Motor neuron (in vitro differentiated cells): Measurements from ENCODE around the gene RAB31. TPM values are rescaled to one million over a fixed set of nuclear protein-coding genes. Genes with fewer than 3 reads are reported as not detected.
"Not testable (repeated sequence)": the region's sequence is repeated elsewhere in the genome, so short reads cannot be mapped to it uniquely, and the experiment has no call there.

Experiments used
- ATAC-seq, 8 experiments: fragments of 200-7000 bp; cut with Tn5 transposase; replicated peaks in 6 of 8; 2 replicates each; pipeline ENCODE4 v1.8.0; 2021; ENCODE audit warnings: mild to moderate bottlenecking in 8 of 8, moderate library complexity in 8 of 8
- H3K27ac ChIP-seq, 2 donors: fragments of 250-450 bp; sonication (Bioruptor Pico); 2 replicates each; pipeline ENCODE4 v1.9.0; 2021; ENCODE audit warnings: antibody characterized with exemption in 2 of 2, mild to moderate bottlenecking in 2 of 2, moderate library complexity in 1 of 2
- H3K4me1 ChIP-seq, 2 donors: fragments of 250-450 bp; sonication (Bioruptor Pico); replicated peaks in 1 of 2; 2 replicates each; pipeline ENCODE4 v1.6.1; 2021; ENCODE audit warnings: antibody characterized with exemption in 2 of 2, mild to moderate bottlenecking in 2 of 2, moderate library complexity in 1 of 2
- H3K4me3 ChIP-seq, 5 donors: fragments of 250-450 bp; sonication (Bioruptor Pico); 2 replicates each; pipeline ENCODE4 v1.9.0; 2021; ENCODE audit warnings: antibody characterized with exemption in 5 of 5, mild to moderate bottlenecking in 5 of 5, moderate library complexity in 4 of 5
- WGBS, 10 experiments: fragments of 450-650 bp; shearing (Covaris generic); methylation state at CpG; one replicate each; pipeline ENCODE4 v1.0.0; 2022; 5-methylcytosine and 5-hydroxymethylcytosine counted together
- in situ Hi-C, 9 experiments: fragments of 400-800 bp; cut with MboI; loops; one replicate each; pipeline ENCODE4 v1.15.0; 2021; ENCODE audit warnings: low sequenced_read_pairs in 9 of 9, low pct_unique_long_range_greater_than_20kb in 2 of 9; ENCODE audit not compliant: unreplicated experiment in 9 of 9
- total RNA-seq, 8 experiments: library from RNA; unstranded; fragments of 300-600 nt; gene quantifications; 2 replicates each; pipeline versions ENCODE4 v1.2.3 to v1.2.4, GENCODE V29; 2022

RAB31 gene
- total RNA-seq, 8 experiments from 2014 or later: 2.8 to 55.2 (median 21.1) TPM

DNA sequence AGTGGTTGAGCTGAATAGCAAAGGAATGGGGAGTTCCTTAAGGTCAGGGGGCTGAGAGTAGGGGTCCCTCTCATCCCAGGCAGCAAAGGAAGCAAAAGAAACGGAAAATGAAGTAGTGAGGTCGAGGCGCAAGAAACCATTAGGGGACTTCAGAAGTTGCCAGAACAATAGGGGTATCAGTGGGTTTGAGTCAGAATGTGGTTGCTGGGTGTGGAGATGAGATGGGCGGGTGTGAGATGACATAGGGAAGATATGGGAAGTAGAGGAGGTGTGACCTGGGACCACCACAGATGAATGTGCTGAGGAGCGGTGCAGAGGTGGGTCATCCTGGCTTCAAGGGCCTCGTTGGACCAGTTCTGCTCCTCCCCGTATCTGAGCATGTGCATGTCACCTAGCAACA lies 192.6 kb downstream of the RAB31 start:
- in situ Hi-C loops: no loop called here
- ATAC-seq: no peak
- Histone ChIP-seq H3K27ac (no peak overlapping the region), H3K4me3 (no peak overlapping the region), H3K4me1 (peaks cover 5 to 7% of the 10 kb centered on the region in 2 donors)
- 78 to 98% (median 90%) methylated on average over 2 to 7 of the region's 7 CpGs; no CpG with 5 or more reads in 1 of the 10 experiments for WGBS, 10 experiments

DNA sequence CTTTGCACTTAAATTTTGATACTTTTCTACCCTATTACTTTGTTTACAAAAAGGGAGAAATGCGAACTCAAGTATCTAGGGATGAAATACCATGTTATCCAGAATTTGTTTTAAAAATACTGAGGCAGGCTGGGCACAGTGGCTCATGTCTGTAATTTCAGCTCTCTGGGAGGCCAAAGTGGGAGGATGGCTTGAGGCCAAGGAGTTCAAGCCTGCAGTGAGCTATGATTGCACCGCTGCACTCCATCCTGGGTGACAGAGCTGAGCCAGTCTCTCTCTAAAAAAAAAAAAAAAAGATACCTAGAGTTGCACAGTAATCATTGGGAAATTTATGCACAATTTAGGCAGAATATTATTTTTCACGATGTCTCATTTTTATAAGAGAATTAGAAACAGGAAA lies 193.3 kb downstream of the RAB31 start:
- Histone ChIP-seq H3K27ac (no peak overlapping the region), H3K4me3 (no peak overlapping the region), H3K4me1 (peaks cover 6 to 7% of the 10 kb centered on the region in 2 donors)
- ATAC-seq: no peak
- in situ Hi-C loops: no loop called here
- 77 to 100% (median 94%) methylated on average over 1 to 3 of the region's 3 CpGs for WGBS, 10 experiments

DNA sequence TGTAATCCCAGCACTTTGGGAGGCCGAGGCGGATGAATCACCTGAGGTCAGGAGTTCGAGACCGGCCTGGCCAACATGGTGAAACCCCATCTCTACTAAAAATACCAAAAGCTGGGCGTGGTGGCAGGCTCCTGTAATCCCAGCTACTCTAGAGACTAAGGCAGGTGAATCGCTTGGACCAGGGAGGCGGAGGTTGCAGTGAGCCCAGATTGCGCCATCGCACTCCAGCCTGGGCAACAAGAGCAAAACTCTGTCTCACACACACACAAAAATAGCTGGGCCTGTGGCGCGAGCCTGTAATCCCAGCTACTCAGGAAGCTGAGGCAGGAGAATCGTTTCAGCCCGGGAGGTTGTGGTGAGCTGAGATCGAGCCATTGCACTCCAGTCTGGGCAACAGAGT lies 194.2 kb downstream of the RAB31 start:
- in situ Hi-C loops, H3K4me1 ChIP-seq, ATAC-seq, H3K27ac ChIP-seq, H3K4me3 ChIP-seq: not testable (repeated sequence)
- 67 to 100% (median 93%) methylated on average over 2 to 11 of the region's 14 CpGs; no CpG with 5 or more reads in 1 of the 10 experiments for WGBS, 10 experiments

DNA sequence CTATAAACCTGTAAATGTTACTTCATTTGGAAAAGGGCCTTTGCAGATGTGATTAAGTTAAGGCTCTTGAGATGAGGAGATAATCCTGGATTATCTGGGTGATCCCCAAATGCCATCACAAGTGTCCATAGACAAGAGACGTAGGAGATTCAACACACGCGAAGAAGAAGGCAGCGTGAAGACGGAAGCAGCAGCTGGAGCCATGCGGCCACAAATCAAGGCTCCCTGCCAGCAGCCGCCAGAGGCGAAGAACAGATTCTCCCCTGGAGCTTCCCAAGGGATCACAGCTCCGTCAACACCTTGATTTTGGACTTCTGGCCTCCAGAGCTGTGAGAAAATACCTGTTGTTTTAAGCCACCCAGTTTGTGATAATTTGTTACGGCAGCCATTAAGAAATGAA lies 194.7 kb downstream of the RAB31 start:
- in situ Hi-C loops: no loop called here
- Histone ChIP-seq H3K4me1 (peaks cover 6 to 7% of the 10 kb centered on the region in 2 donors), H3K27ac (no peak overlapping the region), H3K4me3 (no peak overlapping the region)
- 18 to 100% (median 82%) methylated on average over 1 to 8 of the region's 10 CpGs; no CpG with 5 or more reads in 1 of the 10 experiments for WGBS, 10 experiments
- ATAC-seq: no peak

DNA sequence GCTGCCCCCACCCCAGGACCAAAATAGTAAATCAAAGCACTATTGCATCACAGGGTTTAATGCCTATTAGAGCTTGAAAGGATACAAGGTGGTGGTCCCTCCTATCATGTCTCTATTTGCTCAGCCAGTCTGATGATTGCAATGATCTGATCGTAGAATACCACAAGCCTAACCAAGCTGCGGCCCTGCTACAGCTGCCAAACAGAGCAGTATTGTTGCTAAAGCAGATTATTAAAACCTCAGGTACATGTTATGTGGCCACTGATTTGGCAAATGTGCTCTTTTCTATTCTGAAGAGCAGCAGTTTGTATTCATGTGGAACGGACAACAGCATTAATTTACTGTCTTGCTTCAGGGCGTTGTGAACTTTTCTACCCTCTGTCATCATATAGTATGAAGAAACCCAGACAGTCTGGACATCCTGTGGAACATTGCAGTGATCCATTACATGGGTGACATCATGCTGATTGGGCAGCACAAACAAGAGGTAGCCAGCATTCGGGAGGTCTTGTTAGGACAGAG lies 197.4 kb downstream of the RAB31 start:
- Histone ChIP-seq H3K4me1 (peaks cover 6 to 7% of the 10 kb centered on the region in 2 donors), H3K27ac (no peak overlapping the region), H3K4me3 (no peak overlapping the region)
- peak in 7 of 8 experiments; percentile 50 to 88 (median 74) for ATAC-seq
- 25 to 100% (median 72%) methylated on average over 1 to 4 of the region's 5 CpGs; no CpG with 5 or more reads in 2 of the 10 experiments for WGBS, 10 experiments
- in situ Hi-C loops: no loop called here

DNA sequence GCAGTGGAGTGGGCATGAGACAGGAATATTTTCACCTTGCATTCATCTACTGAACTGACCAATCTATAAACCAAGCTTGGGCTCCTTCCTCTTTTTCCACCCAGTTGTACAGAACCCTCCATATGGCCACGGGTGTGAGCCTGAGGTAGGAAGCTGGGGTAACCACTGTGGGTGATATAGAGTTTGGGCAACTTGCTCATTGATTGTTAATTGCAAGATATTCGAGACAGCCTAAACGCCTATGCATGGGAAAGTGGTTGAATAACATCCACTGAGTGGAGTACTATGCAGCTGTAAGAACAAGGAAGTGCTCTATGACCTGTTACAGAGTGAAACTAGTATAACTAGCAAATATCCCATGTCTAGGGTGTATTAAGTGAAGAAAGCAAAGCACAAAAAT lies 198.4 kb downstream of the RAB31 start:
- no peak overlapping the region for H3K4me3 ChIP-seq
- ATAC-seq: no peak
- peaks cover 6 to 7% of the 10 kb centered on the region in 2 donors for H3K4me1 ChIP-seq
- WGBS, 10 experiments: 49 to 100% (median 79%) methylated on average over 1 to 3 of the region's 3 CpGs; no CpG with 5 or more reads in 1 of the 10 experiments
- H3K27ac ChIP-seq: no peak overlapping the region
- in situ Hi-C loops: no loop called here

DNA sequence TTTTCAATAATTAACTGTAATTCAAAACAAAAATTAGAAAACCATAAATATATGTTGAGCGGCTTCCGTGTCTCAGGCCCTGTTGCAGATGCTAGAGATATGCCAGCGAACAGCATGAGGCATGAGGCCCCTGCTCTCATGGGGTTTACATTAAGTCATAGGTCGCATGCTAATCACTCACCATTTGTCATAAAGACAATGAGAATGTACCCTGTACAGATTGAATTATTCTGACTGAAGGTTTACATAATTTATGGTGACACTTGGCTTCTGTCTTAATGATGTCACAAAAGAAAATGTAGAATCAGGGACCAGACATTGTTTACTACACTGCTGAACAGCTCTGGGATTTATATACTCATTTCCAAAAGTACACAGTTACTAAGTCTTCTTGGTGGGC lies 199.8 kb downstream of the RAB31 start:
- Histone ChIP-seq H3K4me3 (no peak overlapping the region), H3K27ac (no peak overlapping the region), H3K4me1 (peaks cover 5 to 6% of the 10 kb centered on the region in 2 donors)
- WGBS, 10 experiments: 53 to 100% (median 73%) methylated on average over 1 to 4 of the region's 4 CpGs; no CpG with 5 or more reads in 1 of the 10 experiments
- ATAC-seq: peak in 5 of 8 experiments; percentile 22 to 49 (median 39)
- in situ Hi-C loops: no loop called here

DNA sequence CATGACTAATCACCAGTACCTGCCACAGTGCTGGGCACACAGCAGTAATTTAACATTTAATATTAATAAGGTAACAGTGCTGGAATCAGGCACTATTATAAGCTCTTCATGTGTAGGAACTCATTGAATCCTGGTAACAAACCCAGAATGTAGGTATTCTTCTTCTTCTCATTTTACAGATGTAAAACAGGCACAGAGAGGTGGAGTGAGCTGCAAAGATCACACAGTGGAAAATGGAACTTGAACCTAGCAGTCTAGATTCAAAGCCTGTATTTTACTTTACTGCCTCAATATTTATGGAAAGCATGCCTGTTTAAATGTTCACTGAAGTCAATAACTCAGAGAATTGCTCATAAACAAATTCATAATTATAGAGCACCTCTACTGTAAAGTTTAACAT lies 202.0 kb downstream of the RAB31 start:
- no peak overlapping the region for H3K4me3 ChIP-seq
- peaks cover 4 to 6% of the 10 kb centered on the region in 2 donors for H3K4me1 ChIP-seq
- ATAC-seq: no peak
- H3K27ac ChIP-seq: no peak overlapping the region
- in situ Hi-C loops: no loop called here

DNA sequence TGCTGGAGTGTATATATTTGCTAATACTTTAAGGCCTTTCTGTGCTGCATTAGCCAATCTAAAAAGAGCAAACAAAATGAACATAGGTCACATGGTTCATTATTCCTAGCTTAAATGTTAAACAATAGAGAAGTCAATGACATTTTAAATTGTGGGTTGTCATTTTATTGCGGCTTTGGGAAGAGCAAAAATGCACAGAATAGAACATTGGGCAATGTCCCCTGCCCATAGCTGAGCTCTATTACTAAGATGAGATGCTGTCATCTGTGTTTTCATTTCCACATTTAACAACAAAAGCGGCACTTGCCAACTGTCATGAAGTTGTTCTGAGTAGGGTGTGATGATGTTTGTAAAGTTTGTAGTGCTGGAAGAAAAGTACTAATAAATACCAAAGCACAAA lies 202.6 kb downstream of the RAB31 start:
- no peak overlapping the region for H3K27ac ChIP-seq
- H3K4me1 ChIP-seq: peaks cover 0 to 2% of the 10 kb centered on the region in 2 donors
- no peak overlapping the region for H3K4me3 ChIP-seq
- ATAC-seq: no peak
- WGBS, 10 experiments: 59 to 100% (median 93%) methylated on average over 1 to 2 of the region's 2 CpGs; no CpG with 5 or more reads in 1 of the 10 experiments
- in situ Hi-C loops: no loop called here

DNA sequence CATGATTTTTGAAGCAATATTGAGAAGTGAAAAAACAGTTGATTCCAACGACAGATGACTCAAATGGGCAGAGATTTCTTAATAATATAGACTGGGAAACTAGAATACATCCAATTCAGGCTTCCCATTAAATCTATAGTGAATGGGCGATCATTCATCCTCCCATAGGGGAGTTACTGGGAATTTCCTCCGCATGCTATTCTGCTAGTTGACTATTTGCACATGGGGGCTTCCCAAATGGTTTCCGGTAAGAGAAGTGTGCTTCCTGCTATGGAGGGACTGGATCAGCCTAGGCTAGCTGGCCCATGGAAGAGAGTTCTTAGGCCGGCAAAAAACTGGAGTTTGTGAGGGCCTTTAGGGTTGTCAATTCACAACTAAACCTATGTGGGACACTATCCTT lies 203.1 kb downstream of the RAB31 start:
- peaks cover 0 to 5% of the 10 kb centered on the region in 2 donors for H3K4me1 ChIP-seq
- no peak overlapping the region for H3K27ac ChIP-seq
- no peak overlapping the region for H3K4me3 ChIP-seq
- in situ Hi-C loops: no loop called here
- WGBS, 10 experiments: 73 to 100% (median 93%) methylated on average over 1 to 5 of the region's 5 CpGs; no CpG with 5 or more reads in 1 of the 10 experiments
- ATAC-seq: no peak

Other genes with a start within 250 kb of the RAB31 start
- gene RALBP1, start 232.8 kb upstream of the RAB31 start, total RNA-seq: 10 to 100 TPM; 22.0 to 46.4 (median 28.3) TPM
- gene PPP4R1, start 93.7 kb upstream of the RAB31 start, total RNA-seq: 100 to 1,000 TPM in 1 of 8 experiments, 10 to 100 TPM in 7; 43.3 to 126 (median 59.7) TPM
- under 1 TPM in 6 of 8 experiments, not detected in 2; 0.13 to 0.97 (median 0.29) TPM for gene TXNDC2, start 177.7 kb downstream of the RAB31 start, total RNA-seq
- 100 to 1,000 TPM in 7 of 8 experiments, 10 to 100 TPM in 1; 81.6 to 188 (median 123) TPM for gene VAPA, start 205.7 kb downstream of the RAB31 start, total RNA-seq